ENCODE results near the gene DENND1A.

DNA sequence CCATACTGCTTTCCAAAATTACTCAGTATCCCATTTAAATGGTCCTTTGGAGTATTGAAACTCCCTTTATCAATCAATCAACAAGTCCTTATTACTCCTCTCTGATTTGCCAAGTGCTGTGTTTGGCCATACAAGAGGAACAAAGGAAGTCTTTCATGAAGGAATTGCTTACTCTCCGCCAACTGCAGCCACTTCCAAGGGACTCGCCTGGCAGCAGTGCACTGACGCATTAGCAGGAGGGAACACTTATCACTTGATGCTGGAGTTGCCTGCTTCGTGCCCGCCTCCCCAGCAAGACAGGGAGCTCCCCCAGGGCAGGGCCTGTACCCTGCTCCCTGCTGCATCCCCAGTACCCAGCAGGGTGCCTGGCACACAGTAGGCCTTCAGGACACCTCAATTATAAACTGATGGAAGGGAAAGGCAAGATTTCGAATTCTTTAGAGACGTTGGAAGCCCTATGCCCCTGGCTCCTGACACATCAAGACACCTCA, 476.1 kb downstream of the DENND1A start:
- TF ChIP-seq GATA3 (IDR thresholded peaks at IDR 0.05; ENCODE audit: low read depth, low read length) (no peak), GATA2 (IDR thresholded peaks at IDR 0.05; ENCODE audit: low read depth, low read length) (no peak)

Data from SH-SY5Y (cell line).